ENCODE data around the gene ARHGAP30.

DNA sequence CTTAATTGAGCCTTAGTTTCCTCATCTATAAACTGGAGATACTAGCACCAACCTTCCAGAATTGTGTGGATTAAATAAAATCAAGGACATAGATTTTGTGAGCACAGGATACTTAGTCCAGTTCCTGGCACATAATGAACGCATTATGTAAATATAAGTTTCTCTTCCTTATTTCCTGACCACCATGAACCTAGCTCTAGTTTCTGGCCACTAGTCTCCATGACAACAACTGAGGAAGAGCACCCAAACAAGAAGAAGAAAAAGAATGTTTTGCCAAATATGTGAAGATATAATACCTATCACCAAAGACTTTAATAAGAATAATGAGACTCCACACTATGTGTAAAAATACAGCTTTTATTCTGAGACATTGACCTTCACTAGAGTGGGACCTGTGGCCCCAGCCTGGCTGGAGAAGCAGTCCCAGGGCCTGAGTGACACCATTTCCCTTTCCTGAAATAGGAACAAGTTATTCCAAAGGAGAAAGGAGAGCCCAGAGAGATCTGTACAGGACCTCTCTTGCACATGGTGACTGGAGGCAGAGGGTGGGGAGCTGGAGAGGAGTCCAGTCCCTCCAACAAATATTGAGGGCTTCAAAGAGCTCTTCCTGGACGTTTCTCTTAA, 23.0 kb downstream of the ARHGAP30 start:
- no peak for TF ChIP-seq CTCF (IDR thresholded peaks at IDR 0.05)
- no peak for TF ChIP-seq POLR2A (IDR thresholded peaks at IDR 0.05)
